Measurements from ENCODE around the gene BEND2.

GRCh38 chrX:18228069-18228468 lies 7.4 kb upstream of the BEND2 start:
- no peak for TF ChIP-seq POLR2A (IDR thresholded peaks at IDR 0.05)
- TF ChIP-seq CTCF (IDR thresholded peaks at IDR 0.05), result no peak
- TF ChIP-seq EP300 (IDR thresholded peaks at IDR 0.05), result no peak
